HFF-Myc (cell line): ENCODE results near the gene TMEM158.

Source experiments
- DNase-seq: peaks from one replicate; pipeline ENCODE4 v3.0.0-alpha.2; 2011; ENCODE audit warnings: low read depth; ENCODE audit errors: extremely low read depth
- H3K4me3 ChIP-seq: replicated peaks from 2 replicates; pipeline ENCODE4 v1.5.1; 2011; ENCODE audit warnings: low read depth, mild to moderate bottlenecking, control low read depth, low read length
- TF ChIP-seq, protein P1 (sequence below): IDR thresholded peaks from 2 replicates; pipeline ENCODE4 v1.5.1; 2012; ENCODE audit warnings: mild to moderate bottlenecking, low read depth, low read length, control low read depth; ENCODE audit errors: missing control alignments

The TMEM158 gene

DNA sequence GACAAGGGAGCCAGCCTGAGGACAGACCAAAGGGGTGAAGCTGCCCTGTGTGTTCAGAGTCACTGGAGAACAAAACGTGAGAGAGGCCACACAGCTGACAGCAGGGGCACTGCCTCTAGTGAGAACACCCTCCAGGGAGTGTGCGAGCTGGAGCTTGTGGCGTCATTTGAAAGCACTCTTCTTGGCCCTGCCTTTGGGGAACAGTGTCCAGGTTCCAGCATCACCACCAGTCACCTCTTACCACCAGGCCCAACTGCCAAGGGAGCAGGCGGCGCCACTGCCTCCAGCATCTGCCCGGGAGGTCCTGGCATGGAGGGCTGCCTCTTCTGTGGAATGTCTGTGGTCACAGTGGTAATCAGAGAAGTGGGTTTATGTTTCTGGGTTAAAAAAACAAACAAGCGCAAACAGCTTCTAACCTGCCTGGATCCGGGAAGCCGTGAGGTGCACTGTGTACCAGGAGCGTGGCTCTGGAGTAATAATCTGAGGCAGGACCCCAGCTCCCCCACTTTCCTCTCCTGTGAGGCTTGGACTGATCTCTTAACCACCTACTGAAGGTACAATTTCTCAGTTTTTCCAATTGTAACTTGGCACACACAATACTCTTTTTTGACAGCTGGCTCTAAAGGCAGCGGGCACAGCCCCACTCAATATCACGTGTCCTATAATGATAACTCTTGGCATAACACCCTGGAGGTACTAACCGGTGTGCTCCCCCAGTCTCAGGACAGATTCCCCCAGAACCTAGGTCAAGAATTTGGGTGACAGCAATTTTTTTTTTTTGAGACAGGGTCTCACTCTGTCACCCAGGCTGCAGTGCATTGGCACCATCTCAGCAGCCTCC is 47.7 kb downstream of the TMEM158 start:
- DNase-seq, result no peak

DNA sequence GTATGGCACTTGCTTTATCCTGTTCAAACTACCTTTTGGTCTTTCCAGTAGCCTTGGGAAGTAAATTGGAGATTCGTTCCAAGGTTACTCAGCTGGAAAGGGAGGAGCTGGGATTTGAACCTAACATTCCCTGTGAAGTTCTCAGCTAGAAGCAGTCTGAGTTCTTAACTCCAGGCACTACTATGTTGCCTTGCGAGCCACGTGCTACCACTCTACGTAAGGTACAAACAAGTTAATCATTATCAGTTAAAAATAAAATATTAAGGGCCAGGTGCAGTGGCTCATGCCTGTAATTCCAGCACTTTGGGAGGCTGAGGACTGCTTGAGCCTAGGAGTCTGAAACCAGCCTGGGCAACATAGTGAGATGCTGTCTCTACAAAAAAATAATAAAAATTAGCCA is 49.2 kb downstream of the TMEM158 start:
- no peak for DNase-seq
- no peak overlapping the region for H3K4me3 ChIP-seq
- TF ChIP-seq, protein P1, sequence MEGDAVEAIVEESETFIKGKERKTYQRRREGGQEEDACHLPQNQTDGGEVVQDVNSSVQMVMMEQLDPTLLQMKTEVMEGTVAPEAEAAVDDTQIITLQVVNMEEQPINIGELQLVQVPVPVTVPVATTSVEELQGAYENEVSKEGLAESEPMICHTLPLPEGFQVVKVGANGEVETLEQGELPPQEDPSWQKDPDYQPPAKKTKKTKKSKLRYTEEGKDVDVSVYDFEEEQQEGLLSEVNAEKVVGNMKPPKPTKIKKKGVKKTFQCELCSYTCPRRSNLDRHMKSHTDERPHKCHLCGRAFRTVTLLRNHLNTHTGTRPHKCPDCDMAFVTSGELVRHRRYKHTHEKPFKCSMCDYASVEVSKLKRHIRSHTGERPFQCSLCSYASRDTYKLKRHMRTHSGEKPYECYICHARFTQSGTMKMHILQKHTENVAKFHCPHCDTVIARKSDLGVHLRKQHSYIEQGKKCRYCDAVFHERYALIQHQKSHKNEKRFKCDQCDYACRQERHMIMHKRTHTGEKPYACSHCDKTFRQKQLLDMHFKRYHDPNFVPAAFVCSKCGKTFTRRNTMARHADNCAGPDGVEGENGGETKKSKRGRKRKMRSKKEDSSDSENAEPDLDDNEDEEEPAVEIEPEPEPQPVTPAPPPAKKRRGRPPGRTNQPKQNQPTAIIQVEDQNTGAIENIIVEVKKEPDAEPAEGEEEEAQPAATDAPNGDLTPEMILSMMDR, result no peak

More for the DNA sequence above, 47.7 kb downstream of the TMEM158 start:
- TF ChIP-seq, protein P1, result no peak
- H3K4me3 ChIP-seq, result no peak overlapping the region
